GM08714 (cell line): ENCODE measurements around the gene LRP8.

Experiments used
- H3K4me3 ChIP-seq: fragments of 200-500 bp; sonication (Bioruptor generic); 2 replicates; pipeline ENCODE4 v1.5.1; 2014; ENCODE audit warnings: mild to moderate bottlenecking, low read length, inconsistent platforms
- ZNF274 ChIP-seq: IDR thresholded peaks from 2 replicates; pipeline ENCODE4 v1.6.1; 2012; ENCODE audit warnings: mild to moderate bottlenecking, low read depth, low read length

LRP8 gene

DNA sequence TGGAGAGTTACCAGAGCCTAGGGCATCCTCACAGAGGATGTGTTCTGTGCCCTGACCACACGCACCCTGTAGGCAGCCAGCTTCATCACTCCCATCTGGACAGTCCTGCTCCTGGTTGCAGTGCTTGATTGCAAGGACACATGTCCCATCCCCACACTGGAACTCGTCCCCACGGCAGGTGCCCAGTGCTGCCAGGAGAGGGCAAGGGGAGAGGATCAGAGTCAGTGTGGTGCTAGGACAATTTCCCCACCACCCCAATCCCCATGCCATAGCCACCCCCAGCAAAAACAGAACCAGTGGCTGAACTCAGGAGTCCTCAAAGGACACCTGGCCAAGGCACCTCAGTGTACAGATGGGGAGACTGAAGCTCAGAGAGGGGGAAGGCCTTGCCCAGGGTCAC lies 52.3 kb downstream of the LRP8 start:
- TF ChIP-seq ZNF274 = no peak
- H3K4me3 ChIP-seq = no peak overlapping the region

DNA sequence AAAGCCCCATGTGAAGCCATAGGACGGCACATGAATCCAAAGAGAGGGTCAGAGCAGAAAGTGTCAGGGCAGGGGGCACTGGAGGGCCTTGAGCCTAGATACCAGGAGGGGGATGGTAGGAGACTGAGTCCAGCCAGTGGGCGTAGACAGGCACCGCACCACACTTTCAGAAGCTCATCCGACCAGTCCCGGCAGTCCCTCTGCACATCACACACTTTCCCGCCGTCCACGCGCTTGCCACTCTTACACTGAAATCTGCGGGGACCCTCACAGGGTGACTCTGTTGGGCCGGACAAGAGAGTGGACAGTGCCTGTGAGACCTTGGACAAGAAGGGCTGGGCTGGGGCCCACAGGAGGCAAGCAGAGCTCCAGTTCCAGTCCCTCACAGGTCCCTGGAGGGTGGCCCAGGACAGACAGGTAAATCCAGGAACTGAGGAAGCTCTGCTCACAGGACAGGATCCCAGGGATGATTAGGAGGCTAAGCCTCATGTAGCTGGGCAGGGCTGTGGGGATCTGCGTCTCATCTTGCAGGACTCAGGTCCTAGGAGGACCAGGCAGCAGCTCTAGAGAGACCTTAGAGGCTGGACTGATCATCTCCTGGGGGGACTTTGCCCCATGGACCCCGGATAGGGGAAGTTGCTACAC lies 53.2 kb downstream of the LRP8 start:
- TF ChIP-seq ZNF274 = no peak
- H3K4me3 ChIP-seq = no peak overlapping the region

DNA sequence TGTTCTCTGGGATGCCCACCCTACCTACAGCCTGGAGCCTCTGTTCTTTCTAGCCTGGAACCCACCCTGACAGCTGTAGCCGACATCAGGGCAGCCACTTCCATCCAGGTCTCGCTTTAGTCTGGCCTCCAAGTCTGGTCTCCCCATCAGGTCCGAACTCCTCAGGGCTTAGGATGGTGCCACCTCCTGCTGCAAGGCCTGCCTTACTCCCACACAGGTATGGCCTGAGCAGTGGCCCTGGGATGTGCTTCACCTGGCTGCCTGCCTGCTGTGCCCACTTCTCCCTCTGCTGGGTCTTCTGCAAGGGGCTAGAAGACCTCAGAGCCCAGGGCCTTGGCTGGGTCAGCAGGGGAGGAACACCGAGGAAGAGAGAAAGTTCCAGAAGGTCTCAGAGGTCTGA lies 53.8 kb downstream of the LRP8 start:
- TF ChIP-seq ZNF274 = no peak
- no peak overlapping the region for H3K4me3 ChIP-seq

DNA sequence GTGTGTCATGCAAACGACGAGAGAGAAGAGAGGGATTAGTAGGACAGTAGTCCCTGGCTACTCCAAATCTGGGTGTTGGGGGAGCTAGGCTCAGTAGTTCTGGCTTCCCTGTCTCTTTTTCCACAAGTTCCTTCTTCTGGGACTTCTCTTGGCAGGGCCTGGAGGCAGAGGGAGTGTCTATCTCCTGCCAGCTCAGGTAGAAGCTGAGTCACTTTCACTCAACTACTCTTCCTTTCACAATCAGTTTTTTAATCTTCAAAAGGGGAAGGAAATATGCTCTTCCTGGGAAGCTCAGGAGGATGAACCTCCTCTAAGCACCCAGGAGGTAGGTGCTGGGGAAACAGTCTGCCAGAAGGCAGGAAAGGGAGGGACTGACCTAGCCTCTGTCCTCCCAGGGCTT lies 54.3 kb downstream of the LRP8 start:
- TF ChIP-seq ZNF274 = no peak
- no peak overlapping the region for H3K4me3 ChIP-seq

DNA sequence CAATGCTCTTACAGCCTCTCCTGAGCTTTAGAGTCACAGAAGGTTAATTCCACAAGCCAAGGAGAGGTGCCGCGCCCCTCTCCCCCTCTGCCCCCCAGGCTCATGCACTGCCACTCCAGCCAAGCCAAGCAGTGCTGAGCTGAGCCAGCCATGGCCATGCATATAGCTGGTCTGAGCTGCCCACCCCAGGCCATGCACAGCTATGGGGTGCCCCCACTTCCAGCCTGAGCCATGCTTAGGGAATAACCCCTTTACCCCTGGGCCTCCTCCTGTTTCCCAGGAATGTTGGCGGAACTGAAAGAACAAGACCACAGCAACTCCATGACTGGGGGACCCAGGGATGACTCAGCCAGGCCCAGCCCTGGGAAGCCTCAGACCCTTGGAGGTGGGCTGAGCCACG lies 55.5 kb downstream of the LRP8 start:
- TF ChIP-seq ZNF274 = no peak

DNA sequence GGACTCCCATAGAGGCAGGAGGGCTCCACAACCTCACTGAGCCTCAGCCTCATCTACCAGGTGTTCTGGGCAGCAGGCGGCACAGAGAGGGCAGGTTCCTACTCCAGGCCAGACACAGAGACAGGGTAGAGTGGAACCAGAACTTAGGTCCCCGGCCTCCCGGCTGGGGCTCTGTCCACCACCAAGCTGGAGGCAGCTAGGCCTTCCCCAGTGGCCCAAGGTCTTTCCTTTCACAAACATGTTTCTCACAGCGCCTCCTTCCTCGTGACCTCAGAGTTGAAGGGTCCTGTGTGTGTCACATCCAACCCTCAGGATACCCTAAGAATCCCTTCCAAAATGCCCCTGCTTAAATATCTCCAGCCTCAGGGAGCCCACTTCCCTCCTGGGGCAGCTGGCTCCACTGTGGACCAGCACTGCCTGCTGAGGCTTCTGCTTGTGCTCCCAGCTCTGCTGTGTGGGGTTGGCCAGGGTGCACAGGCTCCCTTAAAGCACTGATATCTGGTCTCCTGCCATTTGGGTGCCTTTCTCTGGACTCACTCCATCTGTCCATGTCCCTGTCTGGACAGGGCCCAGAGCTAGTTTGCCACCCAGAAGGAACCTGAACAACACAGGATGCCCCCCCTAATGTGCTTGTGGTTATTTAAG lies 56.3 kb downstream of the LRP8 start:
- no peak for TF ChIP-seq ZNF274
- H3K4me3 ChIP-seq = no peak overlapping the region

More for the DNA sequence above, 55.5 kb downstream of the LRP8 start:
- H3K4me3 ChIP-seq = no peak overlapping the region

DNA sequence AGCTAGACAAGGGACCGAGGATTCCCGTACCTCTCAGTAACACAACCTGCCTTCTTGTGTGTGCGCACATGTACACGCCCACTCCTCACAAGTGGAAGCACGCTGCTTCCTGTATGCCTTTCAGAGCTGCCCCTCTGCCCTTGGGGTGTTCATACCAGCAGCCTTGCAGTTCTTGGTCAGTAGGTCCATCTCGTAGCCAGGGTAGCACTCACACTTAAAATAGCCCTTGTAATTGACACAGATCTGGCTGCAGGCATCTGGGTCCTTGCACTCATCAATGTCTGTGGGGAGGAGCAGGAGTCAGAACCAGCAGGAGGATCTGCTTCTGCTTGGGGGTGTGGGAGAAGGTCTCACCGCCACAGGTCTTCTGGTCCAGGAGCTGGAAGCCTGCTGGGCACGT lies 57.0 kb downstream of the LRP8 start:
- no peak for TF ChIP-seq ZNF274
- H3K4me3 ChIP-seq = no peak overlapping the region

DNA sequence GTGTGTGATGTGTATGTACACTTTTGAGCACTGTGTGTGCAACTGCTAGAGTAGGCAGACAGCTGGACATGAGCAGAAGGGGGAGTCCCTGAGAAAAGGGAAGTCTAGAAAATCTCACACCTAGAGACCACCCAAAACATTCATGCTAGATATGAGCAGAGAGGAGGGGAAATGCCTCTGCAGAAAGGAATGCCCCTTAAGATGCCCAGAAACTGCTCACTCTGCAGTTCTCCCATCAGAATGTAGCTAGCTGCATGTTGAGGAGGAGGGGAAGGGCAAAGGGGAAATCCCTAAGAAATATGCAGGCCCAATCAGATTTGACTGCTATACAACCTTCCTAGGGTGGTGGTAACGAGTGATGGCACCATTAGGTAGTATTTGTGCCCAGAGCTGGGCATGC lies 57.8 kb downstream of the LRP8 start:
- no peak overlapping the region for H3K4me3 ChIP-seq
- TF ChIP-seq ZNF274 = no peak

DNA sequence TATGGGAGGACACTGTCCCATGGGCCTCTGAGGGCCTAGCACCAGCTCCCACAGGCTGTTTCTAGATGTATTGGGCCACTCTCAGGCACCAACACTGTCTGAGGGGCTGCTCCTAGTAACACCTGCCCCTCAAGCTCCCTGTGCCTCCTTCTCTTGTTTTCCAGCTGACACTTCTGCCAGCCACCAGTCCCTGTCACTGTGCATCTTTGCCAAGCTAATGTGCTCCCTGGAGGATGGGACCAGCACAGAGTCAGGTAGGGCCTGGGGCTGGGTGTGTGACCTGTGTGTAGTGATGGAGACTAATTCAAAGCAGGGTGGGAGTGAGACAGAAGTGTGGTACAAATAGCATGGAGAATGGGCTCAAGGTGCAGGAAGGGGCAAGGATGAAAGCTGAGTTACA lies 60.1 kb downstream of the LRP8 start:
- no peak for TF ChIP-seq ZNF274
- H3K4me3 ChIP-seq = no peak overlapping the region

DNA sequence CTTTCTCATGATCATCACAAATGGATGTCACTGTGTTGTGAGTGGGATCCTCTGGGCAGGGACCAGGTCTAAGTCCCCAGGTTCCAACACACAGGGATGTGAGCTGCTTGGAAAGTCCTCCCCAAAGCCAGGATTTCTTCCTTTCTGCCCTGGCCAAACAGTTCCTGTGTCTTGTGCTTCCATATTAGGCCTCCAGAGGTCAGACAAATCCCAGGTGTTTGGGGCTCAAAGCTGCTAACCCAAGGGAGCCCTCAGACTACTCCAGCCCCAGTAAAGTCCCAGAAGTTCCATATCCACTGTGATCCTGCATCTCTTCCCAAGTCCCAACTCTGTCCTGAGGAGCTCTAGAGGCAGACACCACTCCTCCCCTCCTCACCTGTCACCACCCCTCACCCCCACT lies 61.8 kb downstream of the LRP8 start:
- no peak overlapping the region for H3K4me3 ChIP-seq
- TF ChIP-seq ZNF274 = no peak

DNA sequence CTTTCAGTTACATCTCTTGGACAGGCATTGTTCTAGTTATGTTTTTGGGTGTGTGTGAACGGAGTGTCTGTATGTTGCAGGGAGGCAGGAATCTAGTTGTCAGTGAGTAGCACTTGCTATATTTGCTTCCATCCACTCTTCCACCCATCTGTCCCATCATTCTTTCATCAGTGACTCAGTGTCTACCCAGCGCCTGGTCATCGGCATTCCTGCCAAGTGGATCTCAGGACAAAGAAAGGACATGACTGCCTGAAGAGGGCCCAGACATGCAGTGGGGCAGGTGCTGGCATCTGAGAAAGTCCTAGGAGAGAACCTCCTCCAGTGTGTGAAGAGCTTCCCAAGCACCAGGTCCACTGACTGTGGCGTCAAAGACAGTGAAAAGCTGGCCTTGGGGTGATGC lies 62.3 kb downstream of the LRP8 start:
- no peak overlapping the region for H3K4me3 ChIP-seq
- no peak for TF ChIP-seq ZNF274

DNA sequence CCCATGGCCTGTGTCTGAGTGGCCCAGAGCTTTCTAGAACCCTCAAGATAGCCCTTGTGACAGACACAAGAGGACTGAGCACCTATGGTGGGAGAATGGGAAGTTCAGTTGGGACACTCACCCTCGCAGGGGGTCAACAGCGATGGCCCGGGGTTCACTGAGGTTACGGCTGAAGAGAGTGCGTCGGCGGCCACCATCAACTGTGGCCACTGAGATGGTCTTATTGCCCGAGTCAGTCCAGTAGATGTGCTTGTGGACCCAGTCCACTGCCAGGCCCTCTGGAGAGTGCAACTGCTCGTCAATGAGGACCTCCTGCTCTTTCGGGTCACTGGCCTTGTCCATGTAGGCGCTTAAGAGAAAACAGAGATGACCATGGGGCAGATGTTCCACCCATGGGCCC lies 63.8 kb downstream of the LRP8 start:
- H3K4me3 ChIP-seq = no peak overlapping the region
- TF ChIP-seq ZNF274 = no peak

DNA sequence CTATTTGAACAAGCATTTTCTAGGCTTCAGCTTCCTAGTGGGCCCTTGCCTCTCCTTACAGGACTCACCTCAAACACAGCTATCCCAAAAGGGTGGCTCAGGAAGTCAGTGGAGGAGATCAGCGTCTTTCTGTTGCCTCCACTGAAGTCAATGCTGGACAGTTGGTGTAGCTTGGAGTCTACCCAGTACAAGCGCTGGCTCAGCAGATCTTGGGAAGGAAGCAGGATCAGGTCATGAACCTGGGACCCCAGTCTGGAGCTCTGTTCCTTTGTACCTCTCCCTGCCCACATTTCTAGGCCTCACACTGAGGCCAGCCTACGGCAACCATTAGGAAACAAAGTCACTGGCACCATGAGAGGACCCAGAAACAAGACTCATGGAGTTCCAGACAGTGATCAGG lies 65.9 kb downstream of the LRP8 start:
- no peak for TF ChIP-seq ZNF274
- no peak overlapping the region for H3K4me3 ChIP-seq

DNA sequence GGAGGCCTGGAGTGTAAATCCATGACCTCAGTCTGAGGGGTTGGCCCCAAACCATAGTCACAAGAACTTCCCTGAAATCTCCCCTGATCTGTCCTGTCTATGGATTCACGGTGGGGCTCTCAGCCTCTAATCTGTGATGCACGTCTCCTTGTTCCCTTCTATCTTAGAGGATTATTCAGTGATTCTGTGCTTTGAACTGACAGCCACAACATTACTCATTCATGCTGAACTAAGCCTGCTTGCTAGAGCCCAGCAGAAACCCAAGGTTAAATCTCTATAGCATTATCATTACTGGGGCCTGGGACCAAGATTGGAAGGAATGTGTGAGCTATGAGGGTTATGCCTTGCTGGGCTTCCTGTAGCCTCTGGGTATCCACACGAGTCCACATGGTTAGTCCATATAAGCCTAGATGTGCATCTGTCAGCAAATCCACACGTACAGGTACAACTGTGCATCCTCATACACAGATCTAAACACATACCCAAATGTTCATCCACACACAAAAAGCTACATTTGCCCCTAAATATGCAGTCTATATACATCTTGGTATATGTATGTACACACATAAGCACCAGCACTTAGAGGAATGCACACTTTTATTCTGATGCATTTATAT lies 67.1 kb downstream of the LRP8 start:
- no peak overlapping the region for H3K4me3 ChIP-seq
- no peak for TF ChIP-seq ZNF274

DNA sequence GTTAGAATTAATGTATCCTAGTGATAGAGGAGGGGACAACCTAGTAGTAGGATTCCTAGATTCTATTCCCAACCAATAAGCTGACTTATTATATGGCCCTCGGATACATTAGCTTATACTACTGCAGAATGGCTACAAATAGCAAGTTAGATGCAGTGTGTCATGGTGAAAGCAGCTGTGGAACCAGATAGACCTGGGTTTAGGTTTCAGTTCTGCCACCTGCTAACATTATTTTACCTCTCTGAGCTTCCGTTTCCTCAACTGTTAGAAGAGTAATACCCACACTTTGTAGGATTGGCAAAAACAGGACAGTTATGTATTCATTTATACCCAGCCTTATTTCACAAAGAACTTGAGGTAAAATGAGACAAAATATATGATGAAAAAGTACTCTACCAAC lies 67.9 kb downstream of the LRP8 start:
- no peak for TF ChIP-seq ZNF274

More for the DNA sequence above, 67.9 kb downstream of the LRP8 start:
- no peak overlapping the region for H3K4me3 ChIP-seq
